Measurements from ENCODE around the gene ING5.

DNA sequence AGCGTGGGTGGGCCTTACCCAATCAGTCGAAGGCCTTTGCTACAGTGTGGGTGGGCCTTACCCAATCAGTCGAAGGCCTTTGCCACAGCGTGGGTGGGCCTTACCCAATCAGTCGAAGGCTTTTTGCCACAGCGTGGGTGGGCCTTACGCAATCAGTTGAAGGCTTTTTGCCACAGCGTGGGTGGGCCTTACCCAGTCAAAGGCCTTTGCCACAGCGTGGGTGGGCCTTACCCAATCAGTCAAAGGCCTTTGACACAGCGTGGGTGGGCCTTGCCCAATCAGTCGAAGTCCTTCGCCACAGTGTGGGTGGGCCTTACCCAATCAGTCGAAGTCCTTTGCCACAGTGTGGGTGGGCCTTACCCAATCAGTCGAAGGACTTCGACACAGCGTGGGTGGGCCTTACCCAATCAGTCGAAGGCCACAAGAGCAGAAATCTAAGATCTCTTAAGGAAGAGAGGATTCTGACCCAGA is 58.5 kb downstream of the ING5 start:
- no peak for TF ChIP-seq POLR2AphosphoS5 (IDR thresholded peaks at IDR 0.05; ENCODE audit: low read depth, low read length)
- TF ChIP-seq TAF1 (IDR thresholded peaks at IDR 0.05; ENCODE audit: borderline replicate concordance, insufficient read depth, low read length): no peak
- TF ChIP-seq, protein P1, sequence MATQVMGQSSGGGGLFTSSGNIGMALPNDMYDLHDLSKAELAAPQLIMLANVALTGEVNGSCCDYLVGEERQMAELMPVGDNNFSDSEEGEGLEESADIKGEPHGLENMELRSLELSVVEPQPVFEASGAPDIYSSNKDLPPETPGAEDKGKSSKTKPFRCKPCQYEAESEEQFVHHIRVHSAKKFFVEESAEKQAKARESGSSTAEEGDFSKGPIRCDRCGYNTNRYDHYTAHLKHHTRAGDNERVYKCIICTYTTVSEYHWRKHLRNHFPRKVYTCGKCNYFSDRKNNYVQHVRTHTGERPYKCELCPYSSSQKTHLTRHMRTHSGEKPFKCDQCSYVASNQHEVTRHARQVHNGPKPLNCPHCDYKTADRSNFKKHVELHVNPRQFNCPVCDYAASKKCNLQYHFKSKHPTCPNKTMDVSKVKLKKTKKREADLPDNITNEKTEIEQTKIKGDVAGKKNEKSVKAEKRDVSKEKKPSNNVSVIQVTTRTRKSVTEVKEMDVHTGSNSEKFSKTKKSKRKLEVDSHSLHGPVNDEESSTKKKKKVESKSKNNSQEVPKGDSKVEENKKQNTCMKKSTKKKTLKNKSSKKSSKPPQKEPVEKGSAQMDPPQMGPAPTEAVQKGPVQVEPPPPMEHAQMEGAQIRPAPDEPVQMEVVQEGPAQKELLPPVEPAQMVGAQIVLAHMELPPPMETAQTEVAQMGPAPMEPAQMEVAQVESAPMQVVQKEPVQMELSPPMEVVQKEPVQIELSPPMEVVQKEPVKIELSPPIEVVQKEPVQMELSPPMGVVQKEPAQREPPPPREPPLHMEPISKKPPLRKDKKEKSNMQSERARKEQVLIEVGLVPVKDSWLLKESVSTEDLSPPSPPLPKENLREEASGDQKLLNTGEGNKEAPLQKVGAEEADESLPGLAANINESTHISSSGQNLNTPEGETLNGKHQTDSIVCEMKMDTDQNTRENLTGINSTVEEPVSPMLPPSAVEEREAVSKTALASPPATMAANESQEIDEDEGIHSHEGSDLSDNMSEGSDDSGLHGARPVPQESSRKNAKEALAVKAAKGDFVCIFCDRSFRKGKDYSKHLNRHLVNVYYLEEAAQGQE (IDR thresholded peaks at IDR 0.05; ENCODE audit: insufficient read depth in 1 of 2, low read depth in 2 of 2, low read length in 2 of 2): no peak
